Body of pancreas (tissue), 4 donors: ENCODE data around the gene CEP112. TPM values are rescaled to one million over a fixed set of nuclear protein-coding genes. Genes with fewer than 3 reads are reported as not detected.

Experiments
- ATAC-seq: fragments of 150-250 bp; one replicate; pipeline ENCODE4 v1.9.1; 2016
- DNase-seq, 4 donors: peaks; one replicate each; pipeline ENCODE4 v3.0.0-alpha.2; 2019
- H3K27ac ChIP-seq, 4 donors: fragments of 200-600 bp; sonication (generic); 1 replicate in 3 of 4; 2 replicates in 1 of 4; pipeline versions ENCODE4 v1.5.1 to v1.6.1; 2016 to 2019; ENCODE audit warnings: mild to moderate bottlenecking in 1 of 4, mixed read lengths in 1 of 4, moderate library complexity in 1 of 4
- H3K27me3 ChIP-seq, 2 donors: fragments of 200-600 bp; sonication (generic); one replicate each; pipeline ENCODE4 v1.6.0; 2016; ENCODE audit warnings: mild to moderate bottlenecking in 1 of 2
- H3K36me3 ChIP-seq, 2 donors: fragments of 200-600 bp; sonication (generic); replicated peaks in 1 of 2; 2 replicates each; pipeline ENCODE4 v1.5.1; 2016; ENCODE audit warnings: low read depth in 2 of 2; ENCODE audit not compliant: insufficient read depth in 1 of 2
- H3K4me1 ChIP-seq: fragments of 200-600 bp; sonication (generic); one replicate; pipeline ENCODE4 v1.6.0; 2016
- H3K4me3 ChIP-seq, 2 donors: fragments of 200-600 bp; sonication (generic); 1 replicate in 1 of 2; 2 replicates in 1 of 2; pipeline ENCODE4 v1.5.1; 2016 to 2019
- H3K9me3 ChIP-seq, 3 donors: fragments of 200-600 bp; sonication (generic); 1 replicate in 2 of 3; 2 replicates in 1 of 3; pipeline ENCODE4 v1.5.1; 2016
- POLR2A ChIP-seq, 3 donors: fragments of 450-650 bp; IDR thresholded peaks; one replicate each; pipeline ENCODE4 v1.6.1; 2016; ENCODE audit warnings: antibody characterized with exemption in 3 of 3, mild to moderate bottlenecking in 2 of 3
- WGBS, 2 donors: methylation state at CpG; one replicate each; pipeline ENCODE4 v1.1.5; 2017; 5-methylcytosine and 5-hydroxymethylcytosine counted together
- intact Hi-C: fragments of 100-400 bp; cut with DNase I; formaldehyde crosslinking; loops from one replicate; pipeline ENCODE4 v1.15.1; 2023
- total RNA-seq, 2 donors: library from RNA; depleted of rRNA; stranded (reverse); fragments of >200 nt; gene quantifications; one replicate each; pipeline ENCODE4 v1.1.0, GENCODE V29; 2016
- TF ChIP-seq, protein P1 (sequence below), 7 experiments: fragments of 450-650 bp in 4 of 7; fragments of 200-600 bp in 3 of 7; sonication (generic) in 3 of 7; IDR thresholded peaks; one replicate each; pipeline ENCODE4 v1.5.1; 2016 to 2019; ENCODE audit warnings: antibody characterized with exemption in 7 of 7

CEP112 gene
- total RNA-seq, 2 donors from 2014 or later, result 5.2 to 10.2 TPM

DNA sequence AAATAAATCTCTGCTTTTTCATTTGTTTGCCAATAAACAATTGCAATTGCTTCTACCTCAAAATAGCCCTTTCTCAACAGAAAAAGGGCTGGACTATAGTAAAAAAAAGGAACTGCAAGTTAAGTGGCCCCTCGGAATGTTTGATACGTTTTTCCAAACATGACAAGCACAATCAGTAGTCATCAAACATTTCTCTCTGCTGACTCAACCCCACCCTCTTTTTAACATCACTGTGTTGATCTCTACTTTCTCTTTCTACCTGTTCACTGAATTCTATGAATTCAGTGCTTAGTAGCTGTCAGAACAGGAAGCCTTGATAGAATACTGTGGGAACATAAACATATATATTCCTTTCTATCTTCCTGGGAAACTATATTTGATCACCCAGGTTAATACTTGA is 514.0 kb downstream of the CEP112 start:
- WGBS, 2 donors, result 75% methylated on average over 2 of the region's 2 CpGs
- Histone ChIP-seq H3K36me3 (no peaks in the 10 kb centered on the region), H3K4me3 (no peak overlapping the region), H3K27ac (no peak overlapping the region), H3K27me3 (no peaks in the 10 kb centered on the region), H3K9me3 (no peaks in the 10 kb centered on the region), H3K4me1 (no peaks in the 10 kb centered on the region)
- intact Hi-C loops, result no loop called here
- ATAC-seq (no peak), DNase-seq (no peak)
- no peak for TF ChIP-seq POLR2A (IDR thresholded peaks at IDR 0.05)
- TF ChIP-seq, protein P1, sequence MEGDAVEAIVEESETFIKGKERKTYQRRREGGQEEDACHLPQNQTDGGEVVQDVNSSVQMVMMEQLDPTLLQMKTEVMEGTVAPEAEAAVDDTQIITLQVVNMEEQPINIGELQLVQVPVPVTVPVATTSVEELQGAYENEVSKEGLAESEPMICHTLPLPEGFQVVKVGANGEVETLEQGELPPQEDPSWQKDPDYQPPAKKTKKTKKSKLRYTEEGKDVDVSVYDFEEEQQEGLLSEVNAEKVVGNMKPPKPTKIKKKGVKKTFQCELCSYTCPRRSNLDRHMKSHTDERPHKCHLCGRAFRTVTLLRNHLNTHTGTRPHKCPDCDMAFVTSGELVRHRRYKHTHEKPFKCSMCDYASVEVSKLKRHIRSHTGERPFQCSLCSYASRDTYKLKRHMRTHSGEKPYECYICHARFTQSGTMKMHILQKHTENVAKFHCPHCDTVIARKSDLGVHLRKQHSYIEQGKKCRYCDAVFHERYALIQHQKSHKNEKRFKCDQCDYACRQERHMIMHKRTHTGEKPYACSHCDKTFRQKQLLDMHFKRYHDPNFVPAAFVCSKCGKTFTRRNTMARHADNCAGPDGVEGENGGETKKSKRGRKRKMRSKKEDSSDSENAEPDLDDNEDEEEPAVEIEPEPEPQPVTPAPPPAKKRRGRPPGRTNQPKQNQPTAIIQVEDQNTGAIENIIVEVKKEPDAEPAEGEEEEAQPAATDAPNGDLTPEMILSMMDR (IDR thresholded peaks at IDR 0.05), result no peak

DNA sequence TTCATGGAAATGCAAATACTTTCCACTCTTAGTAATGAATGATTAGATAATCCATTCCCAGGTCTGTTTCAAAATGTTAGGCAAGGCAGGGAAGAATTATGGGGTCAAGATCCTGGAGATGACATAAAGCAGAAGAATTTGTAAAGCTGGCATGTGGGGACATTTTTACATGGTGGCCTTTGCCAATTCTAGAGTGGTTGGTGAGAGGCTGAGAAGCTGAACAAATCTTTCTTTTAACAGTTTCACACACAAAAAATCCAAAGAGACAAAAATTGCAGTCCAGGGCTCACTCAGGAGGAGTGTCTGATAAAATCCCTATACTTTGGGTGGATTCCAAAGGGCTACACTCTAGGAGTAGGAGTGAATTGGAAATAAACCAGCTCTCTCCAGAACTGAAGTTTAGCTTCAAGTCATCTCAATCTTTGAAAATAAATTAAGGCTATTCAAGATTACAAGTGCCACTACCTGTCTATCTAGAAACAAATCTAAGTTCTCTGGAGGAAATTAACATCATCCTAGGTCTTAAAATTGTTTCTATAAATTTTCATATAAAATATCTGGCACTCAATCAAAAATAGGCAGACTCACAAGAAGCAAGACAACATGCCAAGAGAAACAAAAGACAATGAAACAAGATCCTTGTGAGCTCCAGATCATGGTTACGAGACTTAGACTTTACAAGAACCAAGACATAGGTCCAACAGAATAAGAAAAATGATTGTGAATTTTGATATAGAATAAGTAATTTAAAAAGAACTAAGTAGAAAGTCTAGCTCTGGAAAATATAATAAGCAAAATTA is 517.5 kb downstream of the CEP112 start:
- Histone ChIP-seq H3K27ac (no peak overlapping the region), H3K27me3 (no peaks in the 10 kb centered on the region), H3K4me3 (no peak overlapping the region), H3K4me1 (no peaks in the 10 kb centered on the region), H3K9me3 (no peaks in the 10 kb centered on the region), H3K36me3 (no peaks in the 10 kb centered on the region)
- ATAC-seq (no peak), DNase-seq (no peak)
- TF ChIP-seq POLR2A (IDR thresholded peaks at IDR 0.05), result no peak
- TF ChIP-seq, protein P1 (IDR thresholded peaks at IDR 0.05), result no peak
- WGBS, 2 donors, result 85 to 97% methylated on average over 1 of the region's 1 CpG
- intact Hi-C loops, result no loop called here

DNA sequence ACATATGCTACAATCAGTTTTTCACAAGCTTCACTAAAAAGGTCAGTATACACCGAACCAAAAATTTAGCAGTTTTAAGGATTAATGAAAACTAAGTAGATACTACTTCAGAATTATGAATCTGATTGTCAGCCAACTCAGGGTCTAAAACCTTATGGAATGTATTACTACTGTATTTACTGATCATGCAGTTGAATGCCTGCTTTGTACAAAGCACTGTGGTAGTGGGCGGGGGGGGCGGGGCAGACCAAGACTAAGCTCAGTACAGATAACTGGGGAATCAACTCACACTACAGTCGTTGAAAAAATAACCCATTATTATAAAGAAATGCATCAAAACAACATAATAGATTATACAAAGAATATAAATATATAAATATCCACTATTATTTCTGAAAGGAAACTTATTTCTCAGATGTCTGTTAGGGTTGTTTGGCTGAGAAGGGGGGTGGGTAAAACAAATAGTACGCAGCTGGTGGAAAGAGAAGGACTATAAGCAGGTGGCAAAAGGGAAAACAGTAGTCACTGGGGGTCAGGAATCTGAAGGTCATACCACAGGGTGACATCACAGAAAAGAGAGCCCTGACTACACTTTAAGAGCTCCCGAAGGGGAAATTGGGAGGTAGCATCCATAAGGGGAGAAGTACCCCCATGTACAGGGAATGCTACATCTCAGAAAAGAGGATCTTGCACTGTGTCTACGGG is 521.1 kb downstream of the CEP112 start:
- H3K4me3 ChIP-seq, result no peak overlapping the region
- intact Hi-C loops, result no loop called here
- H3K27ac ChIP-seq, result no peak overlapping the region
- DNase-seq, result no peak
- no peak for TF ChIP-seq POLR2A (IDR thresholded peaks at IDR 0.05)
- TF ChIP-seq, protein P1 (IDR thresholded peaks at IDR 0.05), result no peak
- H3K36me3 ChIP-seq, result no peaks in the 10 kb centered on the region
- 62 to 68% methylated on average over 7 of the region's 7 CpGs for WGBS, 2 donors
- ATAC-seq, result no peak
- H3K27me3 ChIP-seq, result no peaks in the 10 kb centered on the region
- H3K4me1 ChIP-seq, result no peaks in the 10 kb centered on the region
- H3K9me3 ChIP-seq, result no peaks in the 10 kb centered on the region

DNA sequence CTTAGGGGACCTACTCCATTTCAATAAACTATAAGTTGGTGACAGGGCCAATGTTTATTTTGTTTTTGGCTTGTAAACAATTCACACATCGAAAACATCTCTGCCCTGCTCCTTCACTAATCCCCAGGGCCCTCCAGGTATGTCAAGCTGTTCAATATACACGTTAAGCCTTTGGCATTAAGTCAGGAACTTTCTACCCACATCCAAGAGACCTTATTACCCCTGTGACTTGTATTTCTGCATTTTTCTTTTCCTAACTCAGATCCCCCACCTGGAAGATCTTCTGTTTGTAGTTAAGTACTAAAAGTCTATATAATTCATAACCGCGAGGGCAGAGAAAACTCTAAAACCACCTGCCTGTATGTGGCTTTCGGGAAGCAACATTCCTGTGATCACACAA is 523.7 kb downstream of the CEP112 start:
- Histone ChIP-seq H3K27ac (no peak overlapping the region), H3K4me1 (no peaks in the 10 kb centered on the region), H3K4me3 (no peak overlapping the region), H3K9me3 (no peaks in the 10 kb centered on the region), H3K36me3 (no peaks in the 10 kb centered on the region), H3K27me3 (no peaks in the 10 kb centered on the region)
- WGBS, 2 donors, result 76 to 84% methylated on average over 5 of the region's 5 CpGs
- DNase-seq (no peak), ATAC-seq (no peak)
- intact Hi-C loops, result no loop called here
- TF ChIP-seq, protein P1 (IDR thresholded peaks at IDR 0.05), result no peak
- no peak for TF ChIP-seq POLR2A (IDR thresholded peaks at IDR 0.05)
